Kidney (tissue), 14 donors: ENCODE measurements around the gene NGDN. TPM values are rescaled to one million over a fixed set of nuclear protein-coding genes. Genes with fewer than 3 reads are reported as not detected.

Source experiments
- DNase-seq, 5 donors: peaks; one replicate each; pipeline ENCODE4 v3.0.0-alpha.2; 2013 to 2020
- FAIRE-seq: peaks from 2 replicates; lab custom pipeline; 2012; peaks lifted over from hg19 to GRCh38; lab: Jason Lieb, UNC
- H3K27ac ChIP-seq, 2 donors: one replicate each; pipeline ENCODE4 v1.7.0; 2013; ENCODE audit warnings: low read depth in 2 of 2, low read length in 2 of 2, inconsistent platforms in 1 of 2
- H3K27me3 ChIP-seq: one replicate; pipeline ENCODE4 v1.7.1; 2013; ENCODE audit warnings: low read length, inconsistent platforms; ENCODE audit not compliant: control insufficient read depth, insufficient read depth
- H3K36me3 ChIP-seq, 3 donors: one replicate each; pipeline versions ENCODE4 v1.7.0 to v1.7.1; 2013; ENCODE audit warnings: low read length in 3 of 3, control low read depth in 1 of 3, inconsistent platforms in 1 of 3; ENCODE audit not compliant: insufficient read depth in 3 of 3, control insufficient read depth in 2 of 3
- H3K4me1 ChIP-seq, 3 donors: one replicate each; pipeline versions ENCODE4 v1.7.0 to v1.7.1; 2013; ENCODE audit warnings: low read length in 3 of 3, inconsistent platforms in 1 of 3, low read depth in 1 of 3; ENCODE audit not compliant: control insufficient read depth in 2 of 3, insufficient read depth in 2 of 3
- H3K4me3 ChIP-seq, 3 donors: one replicate each; pipeline versions ENCODE4 v1.7.0 to v1.8.1; 2013; ENCODE audit warnings: low read length in 3 of 3, control low read depth in 1 of 3, inconsistent platforms in 1 of 3
- H3K9ac ChIP-seq, 3 donors: one replicate each; pipeline versions ENCODE4 v1.7.0 to v1.7.1; 2013; ENCODE audit warnings: low read length in 3 of 3, control low read depth in 1 of 3, inconsistent platforms in 1 of 3
- H3K9me3 ChIP-seq, 3 donors: one replicate each; pipeline versions ENCODE4 v1.7.0 to v1.7.1; 2013; ENCODE audit warnings: low read length in 3 of 3, control low read depth in 1 of 3, inconsistent platforms in 1 of 3; ENCODE audit not compliant: control insufficient read depth in 2 of 3, insufficient read depth in 1 of 3
- CTCF ChIP-seq: IDR thresholded peaks from 3 replicates; pipeline ENCODE4 v1.5.1; 2012; ENCODE audit warnings: mild to moderate bottlenecking, moderate library complexity, borderline replicate concordance; ENCODE audit not compliant: insufficient read depth; ENCODE audit errors: extremely low read depth
- intact Hi-C: fragments of 100-400 bp; cut with DNase I; formaldehyde crosslinking; loops from one replicate; pipeline ENCODE4 v1.11.1; 2022
- polyA plus RNA-seq: library from polyadenylated mRNA; stranded (reverse); fragments of 350-450 nt; fragmentation: Illumina TruSeq; extraction: RNeasy Lipid Tissue Mini Kit (QIAGEN cat#74804); gene quantifications from one replicate; pipeline ENCODE4 v1.2.3, GENCODE V29; 2014; ENCODE audit warnings: low read depth, low replicate concordance; ENCODE audit not compliant: insufficient read depth
- total RNA-seq: library from RNA; stranded (reverse); fragmentation: NEBNext Ultra II Directional; extraction: Animal tissue kit (Norgen Biotek cat#: 25700); gene quantifications from one replicate; pipeline ENCODE4 v1.2.1, GENCODE V29; 2021
- donor health status: control.
- donor health status: control.
- donor health status: control.
- donor health status: control.
- donor health status: control.
- donor health status: DM: yes; HTN: yes; CAD: no.
- donor health status: Normal renal cell carcinoma (clear cell type).

Gene NGDN
- total and polyA plus RNA-seq, 2 donors from 2014 or later, result 35.6 to 37.6 TPM

GRCh38 chr14:23524954-23525353 lies 55.5 kb downstream of the NGDN start:
- FAIRE-seq (no peak), DNase-seq (peak in 2 of 5 donors; percentile 19 to 59)
- intact Hi-C loops, result no loop called here
- H3K9ac ChIP-seq, result no peak overlapping the region
- TF ChIP-seq CTCF, result no peak
- H3K9me3 ChIP-seq, result no peaks in the 10 kb centered on the region
- H3K4me3 ChIP-seq, result no peak overlapping the region
- no peaks in the 10 kb centered on the region for H3K27me3 ChIP-seq
- H3K27ac ChIP-seq, result no peak overlapping the region
- H3K4me1 ChIP-seq, result peaks cover 0 to 2% (median 0%) of the 10 kb centered on the region in 3 donors
- H3K36me3 ChIP-seq, result no peaks in the 10 kb centered on the region

GRCh38 chr14:23525611-23526010 lies 56.1 kb downstream of the NGDN start:
- Histone ChIP-seq H3K9ac (no peak overlapping the region), H3K4me1 (peaks cover 0 to 4% (median 0%) of the 10 kb centered on the region in 3 donors), H3K27me3 (no peaks in the 10 kb centered on the region), H3K27ac (no peak overlapping the region), H3K9me3 (no peaks in the 10 kb centered on the region), H3K4me3 (no peak overlapping the region), H3K36me3 (no peaks in the 10 kb centered on the region)
- DNase-seq, result peak in 1 of 5 donors; percentile 34
- intact Hi-C loops, result no loop called here
- FAIRE-seq, result no peak
- TF ChIP-seq CTCF, result no peak

Other genes with a start within 250 kb of the NGDN start
- gene RNF212B, start 231.8 kb upstream of the NGDN start, total RNA-seq, result not detected
- 2.8 TPM for gene RNF212B, start 231.8 kb upstream of the NGDN start, polyA plus RNA-seq
- 14.8 TPM for gene HOMEZ, start 183.6 kb upstream of the NGDN start, total RNA-seq
- 18.5 TPM for gene HOMEZ, start 183.6 kb upstream of the NGDN start, polyA plus RNA-seq
- 17.3 TPM for gene PPP1R3E, start 166.8 kb upstream of the NGDN start, total RNA-seq
- 22.8 TPM for gene PPP1R3E, start 166.8 kb upstream of the NGDN start, polyA plus RNA-seq
- 43.6 TPM for gene BCL2L2, start 162.9 kb upstream of the NGDN start, total RNA-seq
- gene BCL2L2, start 162.9 kb upstream of the NGDN start, polyA plus RNA-seq, result 35.6 TPM
- 145 TPM for gene PABPN1, start 148.2 kb upstream of the NGDN start, total RNA-seq
- 140 TPM for gene PABPN1, start 148.2 kb upstream of the NGDN start, polyA plus RNA-seq
- gene SLC22A17, start 116.8 kb upstream of the NGDN start, total RNA-seq, result 35.3 TPM
- 61.2 TPM for gene SLC22A17, start 116.8 kb upstream of the NGDN start, polyA plus RNA-seq
- gene EFS, start 104.5 kb upstream of the NGDN start, total RNA-seq, result 5.5 TPM
- 5.6 TPM for gene EFS, start 104.5 kb upstream of the NGDN start, polyA plus RNA-seq
- gene IL25, start 96.9 kb upstream of the NGDN start, total RNA-seq, result not detected
- gene IL25, start 96.9 kb upstream of the NGDN start, polyA plus RNA-seq, result not detected
- gene CMTM5, start 92.7 kb upstream of the NGDN start, total RNA-seq, result 0.54 TPM
- gene CMTM5, start 92.7 kb upstream of the NGDN start, polyA plus RNA-seq, result 1.1 TPM
- 0.03 TPM for gene MYH6, start 61.4 kb upstream of the NGDN start, total RNA-seq
- 0.13 TPM for gene MYH6, start 61.4 kb upstream of the NGDN start, polyA plus RNA-seq
- gene MYH7, start 34.0 kb upstream of the NGDN start, total RNA-seq, result 0.06 TPM
- gene MYH7, start 34.0 kb upstream of the NGDN start, polyA plus RNA-seq, result 1.6 TPM
- gene ZFHX2, start 82.1 kb downstream of the NGDN start, total RNA-seq, result 4.9 TPM
- 6.1 TPM for gene ZFHX2, start 82.1 kb downstream of the NGDN start, polyA plus RNA-seq
- 24.4 TPM for gene THTPA, start 86.6 kb downstream of the NGDN start, total RNA-seq
- gene THTPA, start 86.6 kb downstream of the NGDN start, polyA plus RNA-seq, result 38.4 TPM
- 123 TPM for gene AP1G2, start 98.1 kb downstream of the NGDN start, total RNA-seq
- 56.7 TPM for gene AP1G2, start 98.1 kb downstream of the NGDN start, polyA plus RNA-seq
- 7.0 TPM for gene JPH4, start 109.1 kb downstream of the NGDN start, total RNA-seq
- 3.6 TPM for gene JPH4, start 109.1 kb downstream of the NGDN start, polyA plus RNA-seq
- gene DHRS2, start 166.7 kb downstream of the NGDN start, total RNA-seq, result 0.31 TPM
- 2.4 TPM for gene DHRS2, start 166.7 kb downstream of the NGDN start, polyA plus RNA-seq